ENCODE measurements around the gene SENP5.

The SENP5 gene

DNA sequence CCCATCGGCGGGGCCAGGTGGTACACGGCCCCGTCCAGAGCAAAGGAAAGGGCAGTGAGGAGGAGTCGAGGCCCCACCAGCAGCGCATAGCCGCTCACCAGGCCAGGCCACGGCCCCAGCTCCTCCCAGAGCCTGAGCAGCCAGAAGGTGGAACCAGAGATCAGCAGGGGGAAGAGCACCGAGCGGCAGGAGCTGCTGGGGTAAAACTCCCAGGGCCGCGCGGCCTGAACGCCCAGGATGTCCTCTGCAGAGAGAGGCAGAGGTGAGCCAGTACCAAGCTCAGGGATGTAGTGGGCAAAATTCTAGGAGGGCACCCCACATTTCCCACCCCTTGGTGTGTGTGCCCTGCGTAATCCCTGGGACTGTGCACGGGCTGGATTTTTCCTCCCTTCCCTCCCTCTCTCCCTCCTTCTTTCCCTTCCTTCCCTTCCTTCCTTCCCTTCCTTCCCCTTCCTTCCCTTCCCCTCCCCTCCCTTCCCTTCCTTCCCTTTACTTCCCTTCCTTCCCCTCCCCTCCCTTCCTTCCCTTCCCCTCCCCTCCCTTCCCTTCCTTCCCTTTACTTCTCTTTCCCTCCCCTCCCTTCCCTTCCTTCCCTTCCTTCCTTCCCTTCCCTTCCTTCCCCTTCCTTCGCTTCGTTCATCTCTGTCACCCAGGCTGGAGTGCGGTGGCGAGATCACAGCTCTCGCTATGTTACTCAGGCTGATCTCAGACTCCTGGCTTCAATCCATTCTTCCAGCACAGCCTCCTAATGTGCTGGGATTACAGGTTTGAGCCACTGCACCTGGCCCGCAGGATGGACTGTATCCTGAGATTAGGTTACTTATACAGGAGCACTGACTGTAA lies 80.9 kb downstream of the SENP5 start:
- Histone ChIP-seq H3K27me3 (ENCODE audit: insufficient read depth, low read depth) (no peaks in the 10 kb centered on the region), H3K36me3 (ENCODE audit: insufficient read depth) (no peaks in the 10 kb centered on the region), H3K4me2 (no peak overlapping the region), H3K4me1 (ENCODE audit: low read depth, poor library complexity, severe bottlenecking) (no peaks in the 10 kb centered on the region), H3K4me3 (IDR thresholded peaks at IDR 0.05; ENCODE audit: insufficient read depth, low read depth, low read length) (no peak overlapping the region), H3K79me2 (ENCODE audit: insufficient read depth, low read depth) (peaks cover 14% of the 10 kb centered on the region), H2AFZ (ENCODE audit: low read depth) (no peak overlapping the region), H4K20me1 (ENCODE audit: insufficient read depth) (no peaks in the 10 kb centered on the region), H3K9ac (no peak overlapping the region), H3K27ac (no peak overlapping the region)
- TF ChIP-seq, protein P1, sequence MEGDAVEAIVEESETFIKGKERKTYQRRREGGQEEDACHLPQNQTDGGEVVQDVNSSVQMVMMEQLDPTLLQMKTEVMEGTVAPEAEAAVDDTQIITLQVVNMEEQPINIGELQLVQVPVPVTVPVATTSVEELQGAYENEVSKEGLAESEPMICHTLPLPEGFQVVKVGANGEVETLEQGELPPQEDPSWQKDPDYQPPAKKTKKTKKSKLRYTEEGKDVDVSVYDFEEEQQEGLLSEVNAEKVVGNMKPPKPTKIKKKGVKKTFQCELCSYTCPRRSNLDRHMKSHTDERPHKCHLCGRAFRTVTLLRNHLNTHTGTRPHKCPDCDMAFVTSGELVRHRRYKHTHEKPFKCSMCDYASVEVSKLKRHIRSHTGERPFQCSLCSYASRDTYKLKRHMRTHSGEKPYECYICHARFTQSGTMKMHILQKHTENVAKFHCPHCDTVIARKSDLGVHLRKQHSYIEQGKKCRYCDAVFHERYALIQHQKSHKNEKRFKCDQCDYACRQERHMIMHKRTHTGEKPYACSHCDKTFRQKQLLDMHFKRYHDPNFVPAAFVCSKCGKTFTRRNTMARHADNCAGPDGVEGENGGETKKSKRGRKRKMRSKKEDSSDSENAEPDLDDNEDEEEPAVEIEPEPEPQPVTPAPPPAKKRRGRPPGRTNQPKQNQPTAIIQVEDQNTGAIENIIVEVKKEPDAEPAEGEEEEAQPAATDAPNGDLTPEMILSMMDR (conservative IDR thresholded peaks at IDR 0.05; ENCODE audit: low read depth, low read length) = no peak

- Histone ChIP-seq H3K4me1 (ENCODE audit: low read depth, poor library complexity, severe bottlenecking) (no peaks in the 10 kb centered on the region), H3K9ac (no peak overlapping the region), H3K36me3 (ENCODE audit: insufficient read depth) (no peaks in the 10 kb centered on the region), H3K79me2 (ENCODE audit: insufficient read depth, low read depth) (peaks cover 8% of the 10 kb centered on the region; the same call in 1 of the 2 replicates), H3K4me3 (IDR thresholded peaks at IDR 0.05; ENCODE audit: insufficient read depth, low read depth, low read length) (no peak overlapping the region), H3K4me2 (no peak overlapping the region), H3K27ac (no peak overlapping the region), H4K20me1 (ENCODE audit: insufficient read depth) (no peaks in the 10 kb centered on the region), H2AFZ (ENCODE audit: low read depth) (no peak overlapping the region), H3K27me3 (ENCODE audit: insufficient read depth, low read depth) (no peaks in the 10 kb centered on the region)
- TF ChIP-seq, protein P1 (conservative IDR thresholded peaks at IDR 0.05; ENCODE audit: low read depth, low read length) = no peak
Observed at GRCh38 chr3:196949285-196949619, 81.5 kb downstream of the SENP5 start.

GRCh38 chr3:196949750-196950149 lies 82.0 kb downstream of the SENP5 start:
- Histone ChIP-seq H3K9ac (no peak overlapping the region), H3K27ac (no peak overlapping the region), H2AFZ (ENCODE audit: low read depth) (no peak overlapping the region), H4K20me1 (ENCODE audit: insufficient read depth) (no peaks in the 10 kb centered on the region), H3K4me2 (no peak overlapping the region), H3K27me3 (ENCODE audit: insufficient read depth, low read depth) (no peaks in the 10 kb centered on the region), H3K79me2 (ENCODE audit: insufficient read depth, low read depth) (peaks cover 3% of the 10 kb centered on the region; the same call in 1 of the 2 replicates), H3K4me3 (IDR thresholded peaks at IDR 0.05; ENCODE audit: insufficient read depth, low read depth, low read length) (no peak overlapping the region), H3K36me3 (ENCODE audit: insufficient read depth) (no peaks in the 10 kb centered on the region), H3K4me1 (ENCODE audit: low read depth, poor library complexity, severe bottlenecking) (no peaks in the 10 kb centered on the region)
- TF ChIP-seq, protein P1 (conservative IDR thresholded peaks at IDR 0.05; ENCODE audit: low read depth, low read length) = no peak

- Histone ChIP-seq H3K4me1 (ENCODE audit: low read depth, poor library complexity, severe bottlenecking) (no peaks in the 10 kb centered on the region), H4K20me1 (ENCODE audit: insufficient read depth) (no peaks in the 10 kb centered on the region), H3K27ac (no peak overlapping the region), H2AFZ (ENCODE audit: low read depth) (no peak overlapping the region), H3K9ac (no peak overlapping the region), H3K27me3 (ENCODE audit: insufficient read depth, low read depth) (no peaks in the 10 kb centered on the region), H3K4me3 (IDR thresholded peaks at IDR 0.05; ENCODE audit: insufficient read depth, low read depth, low read length) (no peak overlapping the region), H3K4me2 (no peak overlapping the region), H3K79me2 (ENCODE audit: insufficient read depth, low read depth) (no peaks in the 10 kb centered on the region), H3K36me3 (ENCODE audit: insufficient read depth) (no peaks in the 10 kb centered on the region)
- TF ChIP-seq, protein P1 (conservative IDR thresholded peaks at IDR 0.05; ENCODE audit: low read depth, low read length) = no peak
Observed at GRCh38 chr3:196951371-196951770, 83.7 kb downstream of the SENP5 start.

Measured in KMS-11 (cell line).